Stomach (tissue), 4 donors: Measurements from ENCODE around the gene CR1L.

Experiments
- EP300 ChIP-seq: sonication (generic); formaldehyde crosslinking; IDR thresholded peaks from one replicate; pipeline ENCODE4 v1.6.1; 2017; ENCODE audit warnings: antibody characterized with exemption
- POLR2A ChIP-seq, 4 donors: fragments of 450-650 bp; IDR thresholded peaks; one replicate each; pipeline ENCODE4 v1.6.1; 2016; ENCODE audit warnings: antibody characterized with exemption in 4 of 4, control low read depth in 2 of 4, mild to moderate bottlenecking in 1 of 4, moderate library complexity in 1 of 4
- POLR2AphosphoS5 ChIP-seq, 3 donors: sonication (generic); formaldehyde crosslinking; IDR thresholded peaks; one replicate each; pipeline ENCODE4 v1.6.1; 2016; ENCODE audit warnings: antibody characterized with exemption in 3 of 3
- TF ChIP-seq, protein P1 (sequence below), 7 experiments: fragments of 450-650 bp in 4 of 7; fragments of 200-600 bp in 3 of 7; sonication (generic) in 3 of 7; IDR thresholded peaks; one replicate each; pipeline ENCODE4 v1.5.1; 2016 to 2019; ENCODE audit warnings: antibody characterized with exemption in 7 of 7, control low read depth in 2 of 7, mild to moderate bottlenecking in 1 of 7

DNA sequence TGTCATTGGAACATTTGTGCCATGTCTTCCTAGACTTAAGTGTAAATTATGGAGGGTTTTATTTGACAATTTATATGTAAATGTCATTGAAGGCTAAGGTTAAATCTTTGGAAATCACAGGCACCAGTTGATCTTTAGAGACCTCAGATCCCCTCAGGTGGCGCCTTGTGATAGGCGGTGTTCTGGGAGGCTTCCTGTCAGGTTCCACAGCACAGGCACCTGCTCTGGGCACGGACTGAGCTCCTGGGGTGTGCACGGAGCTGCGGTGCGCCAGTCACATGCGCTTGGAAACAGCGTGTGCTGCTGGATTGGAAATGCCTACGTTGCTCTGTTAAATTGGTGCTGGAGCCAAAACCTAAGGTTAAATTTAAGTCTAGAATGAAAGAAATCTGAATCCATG is 119.0 kb downstream of the CR1L start:
- TF ChIP-seq POLR2A (IDR thresholded peaks at IDR 0.05): no peak
- TF ChIP-seq, protein P1, sequence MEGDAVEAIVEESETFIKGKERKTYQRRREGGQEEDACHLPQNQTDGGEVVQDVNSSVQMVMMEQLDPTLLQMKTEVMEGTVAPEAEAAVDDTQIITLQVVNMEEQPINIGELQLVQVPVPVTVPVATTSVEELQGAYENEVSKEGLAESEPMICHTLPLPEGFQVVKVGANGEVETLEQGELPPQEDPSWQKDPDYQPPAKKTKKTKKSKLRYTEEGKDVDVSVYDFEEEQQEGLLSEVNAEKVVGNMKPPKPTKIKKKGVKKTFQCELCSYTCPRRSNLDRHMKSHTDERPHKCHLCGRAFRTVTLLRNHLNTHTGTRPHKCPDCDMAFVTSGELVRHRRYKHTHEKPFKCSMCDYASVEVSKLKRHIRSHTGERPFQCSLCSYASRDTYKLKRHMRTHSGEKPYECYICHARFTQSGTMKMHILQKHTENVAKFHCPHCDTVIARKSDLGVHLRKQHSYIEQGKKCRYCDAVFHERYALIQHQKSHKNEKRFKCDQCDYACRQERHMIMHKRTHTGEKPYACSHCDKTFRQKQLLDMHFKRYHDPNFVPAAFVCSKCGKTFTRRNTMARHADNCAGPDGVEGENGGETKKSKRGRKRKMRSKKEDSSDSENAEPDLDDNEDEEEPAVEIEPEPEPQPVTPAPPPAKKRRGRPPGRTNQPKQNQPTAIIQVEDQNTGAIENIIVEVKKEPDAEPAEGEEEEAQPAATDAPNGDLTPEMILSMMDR (IDR thresholded peaks at IDR 0.05): no peak
- no peak for TF ChIP-seq POLR2AphosphoS5 (IDR thresholded peaks at IDR 0.05)
- TF ChIP-seq EP300: no peak
